H9 (cell line): ENCODE results near the gene NDST1. TPM values are rescaled to one million over a fixed set of nuclear protein-coding genes. Genes with fewer than 3 reads are reported as not detected.

Experiments
- DNase-seq: peaks from one replicate; pipeline ENCODE4 v3.0.0-alpha.2; 2017
- H2AFZ ChIP-seq: one replicate; pipeline ENCODE4 v1.6.1; 2013; ENCODE audit warnings: mild to moderate bottlenecking, low read length, control low read depth, moderate library complexity
- H2AK5ac ChIP-seq: 2 replicates; pipeline ENCODE4 v1.6.1; 2013; ENCODE audit warnings: low read length, control low read depth, mixed read lengths; ENCODE audit not compliant: insufficient read length
- H2BK120ac ChIP-seq: one replicate; pipeline ENCODE4 v1.6.1; 2013; ENCODE audit warnings: low read depth, mild to moderate bottlenecking, low read length, control low read depth, inconsistent platforms; ENCODE audit not compliant: poor library complexity, severe bottlenecking
- H2BK12ac ChIP-seq: 2 replicates; pipeline ENCODE4 v1.6.1; 2013; ENCODE audit warnings: low read length, control low read depth, mixed read lengths, low read depth; ENCODE audit not compliant: insufficient read length
- H2BK15ac ChIP-seq: 2 replicates; pipeline ENCODE4 v1.6.1; 2013; ENCODE audit warnings: low read depth, low read length, control low read depth
- H2BK20ac ChIP-seq: one replicate; pipeline ENCODE4 v1.6.1; 2013; ENCODE audit warnings: low read depth, mild to moderate bottlenecking, low read length, control low read depth, inconsistent platforms; ENCODE audit not compliant: poor library complexity, severe bottlenecking
- H2BK5ac ChIP-seq: 2 replicates; pipeline ENCODE4 v1.6.1; 2013; ENCODE audit warnings: low read length, control low read depth, mixed read lengths; ENCODE audit not compliant: insufficient read length
- H3K14ac ChIP-seq: 2 replicates; pipeline ENCODE4 v1.6.1; 2013; ENCODE audit warnings: low read length, control low read depth; ENCODE audit not compliant: insufficient read depth
- H3K18ac ChIP-seq: 2 replicates; pipeline ENCODE4 v1.6.1; 2013; ENCODE audit warnings: low read depth, mild to moderate bottlenecking, mixed read lengths, low read length, control low read depth; ENCODE audit not compliant: insufficient read length
- H3K23ac ChIP-seq: 2 replicates; pipeline ENCODE4 v1.6.1; 2013; ENCODE audit warnings: low read length, control low read depth, mixed read lengths, low read depth; ENCODE audit not compliant: insufficient read length
- H3K23me2 ChIP-seq: 2 replicates; pipeline ENCODE4 v1.6.1; 2013; ENCODE audit warnings: low read depth, mild to moderate bottlenecking, mixed read lengths, low read length, control low read depth; ENCODE audit not compliant: insufficient read length, poor library complexity, severe bottlenecking
- H3K27ac ChIP-seq: 2 replicates; pipeline ENCODE4 v1.5.1; 2013; ENCODE audit warnings: low read length, control low read depth, mixed read lengths, low read depth; ENCODE audit not compliant: insufficient read length
- H3K27me3 ChIP-seq: 2 replicates; pipeline ENCODE4 v1.6.1; 2013; ENCODE audit warnings: low read length, control low read depth, inconsistent platforms; ENCODE audit not compliant: insufficient read depth
- H3K4ac ChIP-seq: 2 replicates; pipeline ENCODE4 v1.6.1; 2013; ENCODE audit warnings: low read depth, mild to moderate bottlenecking, control low read depth, inconsistent platforms, low read length, moderate library complexity
- H3K4me1 ChIP-seq: 2 replicates; pipeline ENCODE4 v1.6.1; 2013; ENCODE audit warnings: low read length, control low read depth, inconsistent platforms; ENCODE audit not compliant: insufficient read depth
- H3K4me2 ChIP-seq: 2 replicates; pipeline ENCODE4 v1.6.1; 2013; ENCODE audit warnings: low read length, control low read depth, mixed read lengths; ENCODE audit not compliant: insufficient read length, insufficient read depth
- H3K56ac ChIP-seq: 2 replicates; pipeline ENCODE4 v1.6.1; 2013; ENCODE audit warnings: low read depth, mild to moderate bottlenecking, mixed read lengths, low read length, control low read depth; ENCODE audit not compliant: insufficient read length
- H3K79me1 ChIP-seq: 2 replicates; pipeline ENCODE4 v1.6.1; 2013; ENCODE audit warnings: low read depth, mild to moderate bottlenecking, moderate library complexity, low read length, control low read depth, inconsistent platforms; ENCODE audit not compliant: insufficient read depth, poor library complexity, severe bottlenecking
- H3K79me2 ChIP-seq: 2 replicates; pipeline ENCODE4 v1.6.1; 2013; ENCODE audit warnings: low read length, control low read depth, inconsistent platforms; ENCODE audit not compliant: insufficient read depth
- H3K9ac ChIP-seq: 2 replicates; pipeline ENCODE4 v1.6.1; 2013; ENCODE audit warnings: low read length, control low read depth, mixed read lengths; ENCODE audit not compliant: insufficient read length; ENCODE audit errors: extremely low read depth
- H3K9me3 ChIP-seq: one replicate; pipeline ENCODE4 v1.6.1; 2013; ENCODE audit warnings: low read depth, low read length, inconsistent platforms; ENCODE audit not compliant: control insufficient read depth
- H3T11ph ChIP-seq: one replicate; pipeline ENCODE4 v1.6.1; 2013; ENCODE audit warnings: mild to moderate bottlenecking, low read length, control low read depth, inconsistent platforms
- H4K20me1 ChIP-seq: one replicate; pipeline ENCODE4 v1.6.1; 2013; ENCODE audit not compliant: control insufficient read depth, insufficient read length, insufficient read depth
- H4K5ac ChIP-seq: 2 replicates; pipeline ENCODE4 v1.6.1; 2013; ENCODE audit warnings: low read depth, mild to moderate bottlenecking, mixed read lengths, low read length, control low read depth; ENCODE audit not compliant: insufficient read length
- H4K8ac ChIP-seq: replicated peaks from 2 replicates; pipeline ENCODE4 v1.6.1; 2013; ENCODE audit warnings: low read length, control low read depth, mixed read lengths, low read depth; ENCODE audit not compliant: insufficient read length
- H4K91ac ChIP-seq: 2 replicates; pipeline ENCODE4 v1.6.1; 2013; ENCODE audit warnings: low read depth, mild to moderate bottlenecking, moderate library complexity, mixed read lengths, low read length, control low read depth; ENCODE audit not compliant: insufficient read length
- H3K27ac Mint-ChIP-seq, 3 experiments: 2 replicates in 2 of 3; 3 replicates in 1 of 3; pipeline ENCODE4 v1.8.0; 2020 to 2021; ENCODE audit warnings: mixed read lengths in 3 of 3, mild to moderate bottlenecking in 1 of 3, moderate library complexity in 1 of 3
- H3K27me3 Mint-ChIP-seq: 2 replicates; pipeline ENCODE4 v1.8.0; 2021; ENCODE audit warnings: low read depth, mild to moderate bottlenecking, moderate library complexity, mixed read lengths
- H3K36me3 Mint-ChIP-seq, 3 experiments: 2 replicates in 2 of 3; 3 replicates in 1 of 3; pipeline ENCODE4 v1.8.0; 2020 to 2021; ENCODE audit warnings: low read depth in 3 of 3, mixed read lengths in 3 of 3; ENCODE audit not compliant: insufficient read depth in 1 of 3
- H3K4me1 Mint-ChIP-seq, 2 experiments: 2 replicates each; pipeline ENCODE4 v1.8.0; 2020; ENCODE audit warnings: mixed read lengths in 2 of 2
- H3K4me3 Mint-ChIP-seq, 2 experiments: 2 replicates in 1 of 2; 3 replicates in 1 of 2; pipeline ENCODE4 v1.8.0; 2020 to 2021; ENCODE audit warnings: mild to moderate bottlenecking in 2 of 2, mixed read lengths in 2 of 2, moderate library complexity in 1 of 2
- H3K9me3 Mint-ChIP-seq, 2 experiments: 2 replicates in 1 of 2; 3 replicates in 1 of 2; pipeline ENCODE4 v1.8.0; 2020; ENCODE audit warnings: mild to moderate bottlenecking in 2 of 2, mixed read lengths in 2 of 2, moderate library complexity in 1 of 2
- total RNA-seq: library from RNA; stranded (reverse); gene quantifications from 2 replicates; pipeline ENCODE4 v1.2.1, GENCODE V29; 2021
- TF ChIP-seq, protein P1 (sequence below): fragments of 200-600 bp; sonication (generic); conservative IDR thresholded peaks from 3 replicates; pipeline ENCODE4 v1.8.0; 2021; ENCODE audit warnings: antibody characterized with exemption, mild to moderate bottlenecking

The NDST1 gene
- total RNA-seq, 1 experiment from 2014 or later = 65.5 TPM

DNA sequence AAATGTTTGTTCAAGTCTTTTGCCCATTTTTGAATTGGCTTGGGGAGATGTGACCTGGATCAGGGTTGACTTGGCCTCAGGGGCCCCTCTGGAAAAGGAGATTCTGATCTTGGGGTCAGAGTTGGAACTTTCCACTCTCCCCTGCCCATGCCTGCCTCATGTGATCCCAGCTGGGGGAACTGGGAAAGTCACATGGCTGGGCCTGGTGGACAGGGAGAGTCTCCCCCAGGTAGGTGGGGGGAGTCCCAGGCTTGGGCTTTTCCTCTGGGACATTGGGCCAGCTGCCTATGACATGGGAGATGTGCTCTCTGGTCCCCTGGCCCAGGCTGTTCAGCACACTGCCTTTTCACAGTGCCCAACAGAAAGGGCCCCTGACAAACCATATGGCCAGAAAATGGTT is 60.7 kb downstream of the NDST1 start:
- H2BK20ac ChIP-seq = no peak overlapping the region
- H4K8ac ChIP-seq = no peak overlapping the region
- no peak overlapping the region for H2BK120ac ChIP-seq
- H2AK5ac ChIP-seq = no peak overlapping the region
- TF ChIP-seq, protein P1, sequence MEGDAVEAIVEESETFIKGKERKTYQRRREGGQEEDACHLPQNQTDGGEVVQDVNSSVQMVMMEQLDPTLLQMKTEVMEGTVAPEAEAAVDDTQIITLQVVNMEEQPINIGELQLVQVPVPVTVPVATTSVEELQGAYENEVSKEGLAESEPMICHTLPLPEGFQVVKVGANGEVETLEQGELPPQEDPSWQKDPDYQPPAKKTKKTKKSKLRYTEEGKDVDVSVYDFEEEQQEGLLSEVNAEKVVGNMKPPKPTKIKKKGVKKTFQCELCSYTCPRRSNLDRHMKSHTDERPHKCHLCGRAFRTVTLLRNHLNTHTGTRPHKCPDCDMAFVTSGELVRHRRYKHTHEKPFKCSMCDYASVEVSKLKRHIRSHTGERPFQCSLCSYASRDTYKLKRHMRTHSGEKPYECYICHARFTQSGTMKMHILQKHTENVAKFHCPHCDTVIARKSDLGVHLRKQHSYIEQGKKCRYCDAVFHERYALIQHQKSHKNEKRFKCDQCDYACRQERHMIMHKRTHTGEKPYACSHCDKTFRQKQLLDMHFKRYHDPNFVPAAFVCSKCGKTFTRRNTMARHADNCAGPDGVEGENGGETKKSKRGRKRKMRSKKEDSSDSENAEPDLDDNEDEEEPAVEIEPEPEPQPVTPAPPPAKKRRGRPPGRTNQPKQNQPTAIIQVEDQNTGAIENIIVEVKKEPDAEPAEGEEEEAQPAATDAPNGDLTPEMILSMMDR = no peak
- no peak overlapping the region for H2BK15ac ChIP-seq
- no peak overlapping the region for H3K56ac ChIP-seq
- no peaks in the 10 kb centered on the region for H3K27me3 ChIP-seq
- H3K9me3 ChIP-seq = no peaks in the 10 kb centered on the region
- Mint-ChIP-seq H3K4me3 (no peak overlapping the region), H3K36me3 (no peaks in the 10 kb centered on the region), H3K4me1 (no peaks in the 10 kb centered on the region), H3K9me3 (no peaks in the 10 kb centered on the region), H3K27ac (no peak overlapping the region), H3K27me3 (peaks cover 1% of the 10 kb centered on the region; the same call in 1 of the 2 replicates)
- H3K18ac ChIP-seq = no peak overlapping the region
- no peak overlapping the region for H2BK12ac ChIP-seq
- no peak overlapping the region for H2AFZ ChIP-seq
- H2BK5ac ChIP-seq = no peak overlapping the region
- H3K4me2 ChIP-seq = no peak overlapping the region
- H3K79me2 ChIP-seq = no peaks in the 10 kb centered on the region
- no peak for DNase-seq
- no peak overlapping the region for H3K14ac ChIP-seq
- H3K4me1 ChIP-seq = no peaks in the 10 kb centered on the region
- no peak overlapping the region for H3K9ac ChIP-seq
- H4K5ac ChIP-seq = no peak overlapping the region
- no peaks in the 10 kb centered on the region for H4K20me1 ChIP-seq
- H3K27ac ChIP-seq = no peak overlapping the region
- no peaks in the 10 kb centered on the region for H3K79me1 ChIP-seq
- H4K91ac ChIP-seq = no peak overlapping the region
- no peak overlapping the region for H3K23ac ChIP-seq
- no peak overlapping the region for H3K4ac ChIP-seq
- no peaks in the 10 kb centered on the region for H3K23me2 ChIP-seq
- no peak overlapping the region for H3T11ph ChIP-seq
